Measurements from ENCODE around the gene CHTOP.

Gene CHTOP

GRCh38 chr1:153683854-153684253, 50.0 kb downstream of the CHTOP start:
- TF ChIP-seq, protein P1, sequence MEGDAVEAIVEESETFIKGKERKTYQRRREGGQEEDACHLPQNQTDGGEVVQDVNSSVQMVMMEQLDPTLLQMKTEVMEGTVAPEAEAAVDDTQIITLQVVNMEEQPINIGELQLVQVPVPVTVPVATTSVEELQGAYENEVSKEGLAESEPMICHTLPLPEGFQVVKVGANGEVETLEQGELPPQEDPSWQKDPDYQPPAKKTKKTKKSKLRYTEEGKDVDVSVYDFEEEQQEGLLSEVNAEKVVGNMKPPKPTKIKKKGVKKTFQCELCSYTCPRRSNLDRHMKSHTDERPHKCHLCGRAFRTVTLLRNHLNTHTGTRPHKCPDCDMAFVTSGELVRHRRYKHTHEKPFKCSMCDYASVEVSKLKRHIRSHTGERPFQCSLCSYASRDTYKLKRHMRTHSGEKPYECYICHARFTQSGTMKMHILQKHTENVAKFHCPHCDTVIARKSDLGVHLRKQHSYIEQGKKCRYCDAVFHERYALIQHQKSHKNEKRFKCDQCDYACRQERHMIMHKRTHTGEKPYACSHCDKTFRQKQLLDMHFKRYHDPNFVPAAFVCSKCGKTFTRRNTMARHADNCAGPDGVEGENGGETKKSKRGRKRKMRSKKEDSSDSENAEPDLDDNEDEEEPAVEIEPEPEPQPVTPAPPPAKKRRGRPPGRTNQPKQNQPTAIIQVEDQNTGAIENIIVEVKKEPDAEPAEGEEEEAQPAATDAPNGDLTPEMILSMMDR (IDR thresholded peaks at IDR 0.05; ENCODE audit: low read depth, low read length, missing control alignments): no peak
- no peak for DNase-seq (ENCODE audit: low read depth)
- no peak overlapping the region for H3K4me3 ChIP-seq (ENCODE audit: low read depth, low read length)

DNA sequence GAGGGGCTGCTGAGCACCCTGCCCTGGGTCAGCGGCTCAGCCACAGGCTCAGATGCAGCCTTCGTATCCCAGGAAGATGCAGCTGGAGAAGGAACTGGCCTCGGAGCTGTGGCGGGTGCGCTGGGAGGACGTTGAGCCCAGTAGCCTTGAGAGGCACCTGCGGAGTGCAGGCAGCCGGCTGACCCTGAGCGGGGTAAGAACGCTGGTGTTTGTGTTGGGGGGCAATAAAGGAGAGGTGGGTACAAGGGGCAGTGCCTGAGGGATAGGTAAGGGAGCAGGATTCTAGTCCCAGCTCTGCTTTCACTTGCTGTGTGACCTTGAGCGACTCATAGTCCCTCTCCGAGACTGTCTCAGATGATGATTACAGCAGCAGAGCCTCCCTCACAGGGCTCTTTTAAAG, 51.0 kb downstream of the CHTOP start:
- no peak overlapping the region for H3K4me3 ChIP-seq (ENCODE audit: low read depth, low read length)
- TF ChIP-seq, protein P1 (IDR thresholded peaks at IDR 0.05; ENCODE audit: low read depth, low read length, missing control alignments): no peak
- DNase-seq (ENCODE audit: low read depth): no peak

- DNase-seq (ENCODE audit: low read depth): no peak
- TF ChIP-seq, protein P1 (IDR thresholded peaks at IDR 0.05; ENCODE audit: low read depth, low read length, missing control alignments): no peak
- H3K4me3 ChIP-seq (ENCODE audit: low read depth, low read length): no peak overlapping the region
These were observed 51.9 kb downstream of the CHTOP start for GRCh38 chr1:153685544-153686340.

GRCh38 chr1:153687346-153688125, 53.7 kb downstream of the CHTOP start:
- no peak for DNase-seq (ENCODE audit: low read depth)
- TF ChIP-seq, protein P1 (IDR thresholded peaks at IDR 0.05; ENCODE audit: low read depth, low read length, missing control alignments): no peak
- H3K4me3 ChIP-seq (ENCODE audit: low read depth, low read length): no peak overlapping the region

GRCh38 chr1:153688276-153688675, 54.4 kb downstream of the CHTOP start:
- no peak for DNase-seq (ENCODE audit: low read depth)
- H3K4me3 ChIP-seq (ENCODE audit: low read depth, low read length): no peak overlapping the region
- TF ChIP-seq, protein P1 (IDR thresholded peaks at IDR 0.05; ENCODE audit: low read depth, low read length, missing control alignments): no peak

GRCh38 chr1:153688736-153689328, 55.0 kb downstream of the CHTOP start:
- no peak overlapping the region for H3K4me3 ChIP-seq (ENCODE audit: low read depth, low read length)
- DNase-seq (ENCODE audit: low read depth): no peak
- TF ChIP-seq, protein P1 (IDR thresholded peaks at IDR 0.05; ENCODE audit: low read depth, low read length, missing control alignments): no peak

All from GM12864 (cell line).